HG03378 (cell line): ENCODE data around the gene EN1.

Source experiments
- ATAC-seq: cut with Tn5 transposase; IDR thresholded peaks from one replicate; pipeline ENCODE4 v1.9.1; 2021; ENCODE audit warnings: mild to moderate bottlenecking, moderate library complexity; ENCODE audit not compliant: unreplicated experiment

Gene EN1

GRCh38 chr2:118846953-118847761, at the start of gene EN1:
TSS of gene EN1 (minus strand) at chr2:118847648. CDS start at chr2:118847167, 481 bp downstream.
- ATAC-seq = no peak

GRCh38 chr2:118893100-118893499, 45.7 kb upstream of the EN1 start:
- no peak for ATAC-seq

GRCh38 chr2:118889995-118890394, 42.5 kb upstream of the EN1 start:
- no peak for ATAC-seq

GRCh38 chr2:118883792-118884191, 36.3 kb upstream of the EN1 start:
- ATAC-seq = no peak

GRCh38 chr2:118882693-118883336, 35.4 kb upstream of the EN1 start:
- ATAC-seq = peak; percentile 78

GRCh38 chr2:118881490-118882129, 34.2 kb upstream of the EN1 start:
- ATAC-seq = peak; percentile 88

- no peak for ATAC-seq
These were observed 33.1 kb upstream of the EN1 start for GRCh38 chr2:118880501-118880900.

- no peak for ATAC-seq
These were observed 31.2 kb upstream of the EN1 start for GRCh38 chr2:118878531-118879149.

GRCh38 chr2:118875318-118875717, 27.9 kb upstream of the EN1 start:
- ATAC-seq = no peak

GRCh38 chr2:118874324-118874723, 26.9 kb upstream of the EN1 start:
- ATAC-seq = no peak

- ATAC-seq = peak; percentile 96
These were observed 17.7 kb upstream of the EN1 start for GRCh38 chr2:118865106-118865505.

- no peak for ATAC-seq
These were observed 16.8 kb upstream of the EN1 start for GRCh38 chr2:118864207-118864606.

GRCh38 chr2:118861731-118862130, 14.3 kb upstream of the EN1 start:
- ATAC-seq = no peak

GRCh38 chr2:118861242-118861641, 13.8 kb upstream of the EN1 start:
- ATAC-seq = no peak

GRCh38 chr2:118860506-118860905, 13.1 kb upstream of the EN1 start:
- no peak for ATAC-seq

- ATAC-seq = no peak
These were observed 11.8 kb upstream of the EN1 start for GRCh38 chr2:118859157-118859770.

GRCh38 chr2:118858485-118859156, 11.2 kb upstream of the EN1 start:
- ATAC-seq = no peak

GRCh38 chr2:118857677-118858484, 10.4 kb upstream of the EN1 start:
- ATAC-seq = no peak

GRCh38 chr2:118856978-118857676, 9.7 kb upstream of the EN1 start:
- ATAC-seq = no peak
